ENCODE results near the gene ZBTB20.
A peak's percentile ranks its signal among the peaks of the same experiment; 100 is the strongest.

Gene ZBTB20

DNA sequence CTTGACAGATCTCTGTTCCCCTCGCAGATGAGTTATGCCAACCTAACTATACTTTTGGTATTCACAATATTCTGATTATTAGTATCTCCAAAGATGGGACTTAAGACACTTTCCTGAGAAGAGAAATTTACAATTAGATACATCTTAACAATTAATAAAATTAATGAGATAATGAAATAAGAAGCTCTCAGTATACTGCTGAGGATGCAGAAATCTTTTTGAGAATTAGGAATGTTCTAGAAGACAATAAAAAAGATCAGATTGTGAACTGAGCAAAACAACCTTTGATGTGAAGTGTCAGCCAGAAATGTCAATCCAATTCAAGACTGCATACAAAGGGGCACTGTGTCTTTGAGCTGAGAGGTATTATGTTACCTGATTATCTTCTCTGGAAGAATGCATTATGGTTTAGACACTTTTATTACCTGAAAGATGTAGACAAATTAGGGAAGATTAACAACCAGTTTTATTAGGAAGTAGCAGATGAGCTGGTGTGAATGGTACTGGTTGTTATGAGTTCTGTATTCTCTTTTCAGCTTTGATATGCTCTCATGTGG lies 590.4 kb downstream of the ZBTB20 start:
- no peak for DNase-seq

DNA sequence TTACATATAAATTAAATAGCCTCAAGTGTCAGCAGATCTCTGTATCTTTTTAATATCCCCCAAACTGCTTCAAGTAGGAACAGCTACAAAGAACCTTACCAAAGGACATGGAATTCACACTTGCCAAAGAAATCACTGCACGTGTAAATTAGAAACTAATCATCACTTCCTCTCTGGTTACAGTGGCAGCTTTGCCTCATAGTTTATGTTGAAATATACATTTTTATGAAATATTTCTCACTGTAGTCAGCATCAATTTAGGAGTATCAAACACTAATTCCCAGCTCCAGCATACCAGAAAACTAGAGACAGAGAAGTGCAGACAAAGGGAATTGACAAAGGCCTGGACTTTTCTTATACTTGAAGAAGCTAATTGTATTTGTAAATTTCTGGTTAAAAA lies 592.4 kb downstream of the ZBTB20 start:
- no peak for DNase-seq

DNA sequence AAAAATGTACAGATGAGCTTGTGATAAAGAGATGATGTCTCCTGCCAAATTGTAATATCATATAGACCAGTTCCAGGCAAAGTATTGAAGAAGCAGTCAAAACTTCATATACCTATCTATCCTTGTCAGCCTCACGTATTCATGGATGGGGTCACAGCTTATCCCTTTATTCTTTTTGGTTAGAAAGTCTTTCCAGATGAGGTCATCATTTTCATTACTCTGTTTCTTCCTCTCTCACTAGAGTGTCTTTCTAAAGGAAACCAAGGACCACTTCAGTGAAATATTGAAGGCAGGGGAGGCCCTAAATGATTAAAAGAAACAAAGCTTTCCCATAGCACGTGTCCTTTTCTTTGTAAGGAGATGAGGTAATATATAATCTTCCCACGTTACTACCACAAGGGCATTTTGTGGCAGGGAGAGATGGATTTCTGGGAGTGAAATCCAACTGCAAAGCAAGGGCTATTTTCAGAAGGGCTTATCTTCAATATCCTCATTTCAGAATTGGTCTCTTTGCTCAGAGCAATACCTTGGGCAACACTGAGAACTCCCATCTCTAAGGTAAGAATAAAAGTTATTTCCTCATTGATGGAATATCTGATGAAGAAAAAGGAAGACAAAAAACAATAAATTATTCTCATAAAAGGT lies 593.0 kb downstream of the ZBTB20 start:
- no peak for DNase-seq

DNA sequence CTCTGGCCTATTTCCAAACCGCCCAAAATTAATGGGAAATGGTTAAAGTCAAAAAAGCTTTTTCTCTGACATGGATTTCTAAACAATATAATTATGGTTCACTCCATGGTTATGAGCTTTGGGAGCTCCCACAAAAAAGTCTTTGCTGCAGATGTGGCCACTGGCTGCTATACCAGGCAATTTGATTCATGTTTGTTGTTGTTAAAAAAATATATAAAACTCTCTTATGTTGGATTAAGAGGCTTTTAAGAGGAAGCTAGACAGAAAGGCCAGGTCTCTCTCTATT lies 594.6 kb downstream of the ZBTB20 start:
- no peak for DNase-seq

DNA sequence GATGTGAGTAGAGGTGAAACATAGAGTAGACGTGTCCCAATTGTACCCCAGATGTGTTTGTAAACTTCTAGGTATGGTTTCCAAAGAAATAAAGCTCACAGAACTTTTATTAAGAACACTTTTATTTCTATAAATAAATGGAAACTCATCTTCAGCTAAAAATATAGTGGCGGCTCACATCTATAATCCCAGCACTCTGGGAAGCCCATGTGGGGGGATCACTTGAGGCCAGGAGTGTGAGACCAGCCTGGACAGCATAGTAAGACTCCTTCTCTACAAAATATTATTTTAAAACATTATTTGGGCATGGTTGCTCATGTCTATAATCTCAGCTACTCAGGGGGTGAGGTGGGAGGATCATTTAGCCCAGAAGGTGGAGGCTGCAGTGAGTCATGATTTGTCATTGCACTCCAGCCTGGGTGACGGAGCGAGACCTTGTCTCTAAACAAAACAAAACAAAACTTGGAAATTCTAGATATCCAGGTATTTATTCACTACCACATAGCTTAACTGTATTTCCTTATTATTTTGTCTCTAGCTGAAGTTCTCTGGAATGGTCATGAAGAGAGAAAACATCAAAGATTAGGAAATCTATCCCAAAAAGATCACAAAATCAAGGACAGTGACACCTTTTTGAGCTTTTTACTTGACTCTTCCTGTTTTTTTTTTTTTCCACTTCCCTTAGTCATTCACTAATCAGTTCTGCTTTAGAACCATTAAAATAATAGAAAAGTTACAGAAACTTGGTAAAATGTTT lies 595.1 kb downstream of the ZBTB20 start:
- no peak for DNase-seq

DNA sequence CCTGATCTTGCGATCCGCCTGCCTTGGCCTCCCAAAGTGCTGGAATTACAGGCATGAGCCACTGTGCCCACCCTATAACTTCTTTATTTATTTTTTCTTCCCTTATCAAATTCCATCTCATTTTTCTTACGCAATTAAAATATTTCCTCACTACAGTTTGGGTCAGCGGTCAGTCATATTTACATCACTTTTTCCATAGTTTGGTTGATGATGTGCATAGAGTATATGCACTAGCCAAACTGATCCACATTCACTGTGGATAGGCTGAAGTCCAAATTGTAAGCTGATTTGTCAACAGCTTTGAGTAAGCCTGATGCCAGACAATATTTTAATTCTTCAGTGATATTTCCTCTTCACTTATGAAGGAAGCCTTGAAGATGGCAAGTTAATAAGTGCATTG lies 596.9 kb downstream of the ZBTB20 start:
- no peak for DNase-seq

DNA sequence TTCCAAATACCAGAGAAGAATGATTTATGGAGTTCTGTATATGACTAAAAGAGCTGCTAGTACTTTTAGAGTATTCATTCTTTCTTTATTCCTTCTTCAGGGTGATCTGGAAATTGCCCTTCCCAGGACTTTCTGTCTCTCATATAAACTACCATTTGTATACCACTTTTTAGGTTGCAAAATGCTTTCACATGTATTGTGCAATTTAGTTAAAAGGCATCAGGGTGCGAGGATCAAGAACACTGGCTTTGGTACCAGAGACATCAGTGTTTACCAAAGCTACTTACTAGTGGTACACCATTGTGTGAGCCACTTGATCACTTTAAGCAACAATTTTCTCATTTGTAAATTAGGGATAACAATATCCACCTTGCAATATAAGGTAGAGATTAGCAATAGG lies 601.9 kb downstream of the ZBTB20 start:
- DNase-seq, result no peak

DNA sequence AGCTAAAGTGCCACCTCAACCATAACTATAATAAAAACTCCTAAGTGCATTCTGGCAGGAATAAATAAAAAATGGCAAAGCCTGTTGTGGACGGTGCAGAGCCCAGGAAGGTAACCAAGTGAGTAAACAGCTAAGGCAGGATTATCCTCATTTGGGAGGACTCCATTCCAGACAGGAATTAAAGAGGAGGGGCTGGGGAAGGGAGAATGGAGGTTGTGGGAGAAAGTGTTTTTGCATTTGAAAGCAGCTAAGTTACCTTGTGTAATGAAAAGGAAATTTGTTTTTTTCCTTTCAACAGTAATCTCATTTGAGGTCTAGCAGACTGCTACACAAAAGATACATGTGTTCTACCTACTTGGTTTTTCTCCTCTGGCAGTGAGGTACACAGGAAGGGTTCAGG lies 604.7 kb downstream of the ZBTB20 start:
- DNase-seq, result no peak

DNA sequence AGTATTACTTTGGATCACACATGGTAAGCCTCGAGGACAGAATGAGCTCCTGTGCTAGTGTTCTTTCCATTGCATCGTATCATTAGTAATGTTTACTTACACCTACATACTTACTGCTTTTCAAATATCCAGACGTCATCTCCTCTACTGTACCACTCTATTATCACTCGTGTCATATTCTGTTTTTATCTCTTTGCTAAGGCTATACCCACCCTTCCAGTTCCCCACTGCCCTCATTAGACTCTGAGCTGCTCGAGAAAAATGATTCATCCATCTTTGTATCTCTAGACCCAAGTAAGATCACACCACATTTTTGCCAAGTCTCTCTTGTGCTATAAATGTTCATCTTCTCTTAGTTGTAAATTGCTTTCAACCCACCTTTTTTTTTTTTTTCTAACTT lies 607.6 kb downstream of the ZBTB20 start:
- DNase-seq, result no peak

DNA sequence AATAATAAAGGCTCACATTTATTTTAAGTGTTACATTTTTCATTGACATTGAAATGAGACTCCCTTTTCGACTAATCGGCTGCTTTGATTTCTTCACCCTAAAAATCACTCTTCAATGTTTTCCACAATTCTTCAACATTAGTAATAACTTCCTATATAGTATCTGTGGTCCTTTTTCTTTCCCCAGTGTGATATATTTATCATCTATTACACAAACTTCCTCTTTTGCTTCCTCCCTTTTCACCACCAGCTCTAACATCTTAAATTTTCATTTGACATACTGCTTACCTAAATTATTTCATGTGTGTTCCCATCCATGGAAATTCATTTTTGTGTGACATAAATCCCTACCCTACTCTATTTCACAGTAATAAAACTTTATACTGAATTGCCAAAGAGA lies 608.9 kb downstream of the ZBTB20 start:
- no peak for DNase-seq

DNA sequence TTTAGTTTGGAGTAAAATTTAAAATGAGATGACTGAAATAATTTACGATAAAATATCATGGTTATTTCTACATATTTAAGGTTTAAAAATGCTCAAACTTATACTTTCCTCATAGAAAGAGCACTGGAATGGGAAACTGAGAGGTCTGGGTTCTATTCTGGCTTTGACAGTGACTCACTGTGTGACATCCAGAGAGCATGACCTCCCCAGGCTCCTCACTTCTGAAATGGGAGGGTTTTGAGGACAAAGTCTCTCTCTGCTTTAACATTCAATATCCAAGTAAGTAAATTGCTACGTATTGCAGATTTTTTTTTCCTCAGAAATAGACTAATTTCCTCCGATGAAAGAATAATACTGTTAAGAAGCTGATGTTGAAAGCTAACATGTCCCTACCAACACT lies 618.6 kb downstream of the ZBTB20 start:
- no peak for DNase-seq

DNA sequence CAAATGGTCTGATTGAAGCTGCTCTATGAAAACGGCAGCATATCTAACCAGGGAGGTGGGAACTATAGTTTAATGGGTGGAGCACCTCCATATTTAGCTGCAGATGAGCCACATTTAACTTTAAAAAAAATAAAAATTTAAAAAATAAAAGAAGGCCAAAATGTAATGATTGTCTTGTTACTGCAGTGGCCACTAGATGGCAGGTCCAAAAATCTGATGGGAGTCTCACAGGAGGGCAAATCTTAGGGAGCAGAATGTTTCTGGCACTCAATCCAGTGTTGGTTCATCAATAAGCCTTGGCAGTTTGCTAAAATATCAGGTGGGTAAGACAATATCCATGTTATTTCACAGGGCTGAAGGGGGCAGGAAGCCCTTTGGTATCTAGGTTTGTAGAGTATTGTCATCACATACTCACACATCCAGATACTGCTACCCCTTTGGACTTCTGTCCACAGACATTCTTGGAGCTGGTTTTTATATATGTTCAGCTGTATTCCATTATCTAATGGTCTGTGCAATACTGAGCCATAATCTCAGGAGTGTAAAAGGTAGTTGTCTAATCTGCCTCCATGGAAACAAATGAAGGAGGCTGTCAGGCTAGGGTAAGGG lies 619.9 kb downstream of the ZBTB20 start:
- DNase-seq, result no peak

DNA sequence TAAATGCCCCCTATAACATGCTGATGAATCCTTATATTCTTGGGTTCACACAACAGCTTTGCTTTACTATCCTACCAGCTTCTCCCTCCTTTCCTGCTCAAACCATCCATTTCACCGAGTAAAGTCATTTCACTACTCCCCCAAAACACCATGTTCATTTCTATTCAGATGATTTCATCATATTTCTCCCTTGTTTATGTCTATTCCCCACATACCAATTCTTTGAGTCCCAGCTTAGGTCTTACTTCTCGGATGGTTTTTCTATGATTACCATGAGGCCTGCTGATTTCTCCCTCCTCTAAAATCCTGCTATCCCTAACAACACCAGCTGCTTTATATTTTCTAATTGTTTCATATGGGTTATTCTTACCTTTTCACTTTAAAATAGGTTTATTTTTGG lies 621.8 kb downstream of the ZBTB20 start:
- no peak for DNase-seq

DNA sequence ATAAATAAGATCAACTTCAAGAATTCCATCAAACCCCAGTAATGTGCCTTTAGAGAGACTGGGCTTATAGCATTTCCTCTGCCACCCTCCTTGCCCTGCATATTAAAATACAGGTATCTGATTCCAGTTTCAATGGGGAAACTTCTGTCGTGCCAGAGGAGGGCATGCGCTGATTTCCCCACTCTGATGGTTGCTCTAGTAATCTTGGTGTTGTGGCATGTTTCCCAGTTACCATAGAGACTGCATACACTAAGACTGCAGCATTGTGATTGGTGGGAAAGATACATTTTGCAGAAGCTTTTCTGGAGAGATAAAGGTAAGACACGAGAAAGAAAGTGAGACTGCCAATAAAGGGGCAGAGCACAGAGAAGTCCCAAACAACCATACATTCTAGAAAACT lies 627.7 kb downstream of the ZBTB20 start:
- peak; percentile 44 for DNase-seq

DNA sequence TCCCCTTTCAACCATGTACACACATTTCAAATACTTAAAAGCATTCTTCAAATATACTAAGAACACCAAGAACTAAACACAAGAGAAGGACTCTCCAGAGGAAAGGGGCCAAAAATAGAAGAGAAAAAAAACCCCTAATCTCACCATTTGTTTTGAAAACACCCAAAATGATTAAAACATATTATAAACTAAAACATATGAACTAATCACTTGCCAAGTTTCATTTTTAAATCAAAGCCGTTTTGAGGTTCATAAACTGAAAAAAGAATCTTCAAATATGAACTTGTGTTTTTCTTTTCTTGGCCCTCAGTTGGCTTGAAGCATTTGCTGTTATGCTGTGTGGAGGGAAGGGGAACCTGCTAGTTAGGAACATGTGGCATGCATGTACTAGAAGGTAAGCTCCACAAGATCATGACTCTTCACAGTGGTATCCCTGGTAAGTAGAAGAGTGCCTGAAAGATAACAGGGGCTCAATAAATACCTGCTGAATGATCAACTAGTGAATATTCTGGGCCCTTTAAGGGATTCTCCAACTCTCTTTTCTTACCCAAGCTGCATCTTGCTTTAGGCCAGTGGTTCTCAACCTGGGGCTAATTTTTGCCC lies 628.8 kb downstream of the ZBTB20 start:
- DNase-seq, result no peak

DNA sequence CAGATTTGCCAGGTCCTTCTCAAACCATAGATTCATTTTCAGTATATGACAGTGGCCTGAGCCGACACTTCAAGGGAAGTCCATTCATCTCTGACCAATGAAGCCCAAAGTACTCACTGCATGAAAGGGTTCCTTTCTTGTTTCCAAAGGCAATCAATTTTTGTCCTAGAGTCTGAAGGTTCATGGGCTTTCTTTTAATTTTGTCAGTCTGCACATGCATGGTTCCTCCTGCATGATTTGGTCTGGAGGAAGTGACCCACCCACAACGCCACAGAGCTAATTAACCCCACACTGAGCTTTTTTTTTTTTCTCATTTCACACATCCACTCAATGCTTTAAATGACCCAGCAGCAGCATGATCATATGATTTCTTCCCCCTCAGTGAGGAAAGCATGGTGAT lies 636.9 kb downstream of the ZBTB20 start:
- no peak for DNase-seq

DNA sequence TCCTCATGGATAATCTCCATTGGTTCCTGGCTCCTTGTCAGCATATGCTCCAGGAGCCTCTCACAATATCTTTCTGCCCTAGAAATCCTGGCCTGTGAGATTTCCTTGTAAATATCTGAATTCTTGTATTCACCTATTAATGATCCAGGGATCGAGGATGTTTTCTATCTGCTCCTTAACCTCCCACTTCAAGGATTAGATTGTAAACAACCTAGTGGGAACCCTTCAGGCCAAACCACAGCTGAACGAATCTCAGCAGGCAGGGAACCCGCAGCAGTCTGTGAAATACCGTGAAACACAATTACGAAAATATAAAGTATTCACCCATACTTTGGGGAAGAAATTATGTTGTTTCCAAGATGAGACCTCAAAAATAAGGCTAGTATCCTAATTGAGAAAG lies 637.3 kb downstream of the ZBTB20 start:
- no peak for DNase-seq

DNA sequence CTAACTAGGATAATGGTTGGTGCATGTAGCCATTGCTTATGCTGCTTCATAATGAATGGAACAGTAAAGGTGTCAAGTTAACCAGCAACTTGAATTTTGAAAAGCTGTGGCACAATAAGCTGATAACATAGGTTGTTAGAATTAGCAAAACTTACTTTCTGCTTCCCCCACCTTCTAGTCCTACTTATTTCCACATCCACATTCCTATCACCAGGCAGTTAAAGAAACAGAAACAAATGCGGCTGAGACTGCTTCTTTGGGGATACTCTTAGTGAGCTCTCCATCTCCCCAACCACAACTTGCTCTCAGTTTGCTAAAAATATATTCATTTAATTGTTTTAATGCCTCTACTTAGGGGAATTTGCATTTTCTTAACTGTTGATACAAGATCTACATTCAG lies 638.1 kb downstream of the ZBTB20 start:
- DNase-seq, result no peak

DNA sequence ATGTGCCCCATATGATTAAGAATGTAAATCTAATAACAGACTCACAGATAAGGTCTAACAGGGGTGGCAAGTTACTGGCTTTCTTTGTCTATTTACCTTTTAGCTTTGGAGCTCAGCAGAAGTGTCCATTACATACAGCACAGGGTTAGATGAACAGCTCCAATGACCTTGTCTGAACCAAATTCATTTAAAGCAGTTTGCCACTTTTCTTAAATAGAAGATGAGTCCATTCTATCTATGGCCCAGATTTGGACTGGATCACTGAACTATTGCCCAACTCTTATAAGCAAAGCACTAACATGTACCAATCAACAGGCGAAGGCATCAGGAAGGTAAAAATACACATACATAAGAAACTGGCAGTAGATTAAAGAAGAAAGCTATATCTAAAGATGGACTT lies 638.9 kb downstream of the ZBTB20 start:
- DNase-seq, result no peak

DNA sequence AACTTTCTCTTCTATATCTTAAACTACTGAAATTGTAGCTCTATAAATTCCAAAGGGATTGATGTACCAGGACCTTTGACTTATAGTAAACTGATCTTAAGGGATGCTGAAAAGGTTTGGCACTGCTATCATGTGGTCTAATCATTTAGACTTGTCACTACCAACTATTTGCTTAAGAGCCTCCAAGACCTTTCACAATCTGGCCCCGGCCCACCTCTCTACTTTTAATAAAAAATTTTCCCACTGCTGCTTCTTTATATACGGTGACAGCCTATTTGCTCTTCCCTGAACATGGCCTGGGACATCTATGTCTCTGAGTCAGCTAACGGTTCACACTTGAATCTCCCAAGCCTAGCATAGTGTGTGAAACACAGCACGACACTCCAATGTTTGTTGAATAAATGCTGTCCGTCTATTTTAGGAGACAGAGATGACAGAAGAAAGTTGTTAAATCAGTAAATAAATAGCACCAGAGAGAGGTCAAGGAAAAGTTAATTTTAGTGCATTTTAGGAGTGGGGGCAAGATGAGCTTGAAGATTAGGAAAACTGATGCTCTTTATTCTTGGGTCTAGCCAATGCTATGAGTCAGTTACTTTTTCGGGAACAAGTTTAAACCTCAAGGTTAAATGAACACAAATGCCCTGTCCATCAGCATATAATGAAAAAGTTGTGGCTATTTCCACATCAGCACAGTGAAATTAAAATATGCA lies 640.3 kb downstream of the ZBTB20 start:
- no peak for DNase-seq

DNA sequence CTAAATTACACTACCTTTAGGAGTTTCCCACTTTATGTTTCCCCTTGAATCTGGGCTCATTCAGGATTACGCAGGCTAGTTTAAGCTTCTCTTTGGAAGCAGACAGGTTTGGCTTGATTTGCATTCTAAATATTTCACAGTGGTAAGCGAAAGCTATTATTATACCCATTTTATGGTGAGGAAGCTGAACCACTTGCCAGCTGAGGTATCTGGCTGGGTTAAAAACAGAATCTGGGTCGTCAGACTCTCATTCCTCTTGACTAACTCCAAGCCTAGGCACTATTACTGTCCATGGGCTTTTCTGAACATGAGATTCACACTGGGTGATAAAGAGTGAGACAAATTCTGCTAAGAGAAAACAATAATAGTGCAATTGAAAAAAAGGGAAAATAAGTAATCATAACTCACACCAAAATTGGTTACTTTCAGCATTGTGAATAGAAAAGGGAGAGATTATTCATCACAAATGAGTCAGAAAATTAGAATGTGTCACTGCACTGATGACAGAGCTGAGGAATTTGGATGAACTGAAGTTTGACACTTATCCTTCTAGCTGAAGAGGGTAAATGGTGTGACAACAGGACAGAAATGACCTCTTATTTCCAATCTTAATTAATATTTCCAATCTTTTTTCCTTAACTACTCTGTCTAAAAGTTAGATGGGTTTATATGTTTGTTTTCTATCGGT lies 642.0 kb downstream of the ZBTB20 start:
- DNase-seq, result no peak

DNA sequence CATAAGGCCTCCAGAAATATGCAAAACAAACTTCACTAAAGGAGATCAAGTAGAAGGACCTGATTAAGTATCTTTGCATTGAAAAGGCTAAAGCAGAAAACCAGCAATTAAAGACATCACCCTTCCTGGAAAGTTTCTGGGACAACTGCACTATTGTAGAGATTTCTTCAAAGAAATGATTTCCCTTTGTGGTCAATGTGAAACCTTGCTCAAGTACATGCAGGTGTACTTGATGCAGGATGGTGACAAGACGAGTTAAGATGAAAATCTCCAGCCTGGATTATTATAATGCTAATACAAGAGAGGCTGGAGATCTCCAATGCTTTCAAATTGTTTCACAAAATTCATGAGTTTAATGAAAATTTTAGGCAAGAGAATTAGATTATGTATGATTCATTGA lies 644.9 kb downstream of the ZBTB20 start:
- no peak for DNase-seq

DNA sequence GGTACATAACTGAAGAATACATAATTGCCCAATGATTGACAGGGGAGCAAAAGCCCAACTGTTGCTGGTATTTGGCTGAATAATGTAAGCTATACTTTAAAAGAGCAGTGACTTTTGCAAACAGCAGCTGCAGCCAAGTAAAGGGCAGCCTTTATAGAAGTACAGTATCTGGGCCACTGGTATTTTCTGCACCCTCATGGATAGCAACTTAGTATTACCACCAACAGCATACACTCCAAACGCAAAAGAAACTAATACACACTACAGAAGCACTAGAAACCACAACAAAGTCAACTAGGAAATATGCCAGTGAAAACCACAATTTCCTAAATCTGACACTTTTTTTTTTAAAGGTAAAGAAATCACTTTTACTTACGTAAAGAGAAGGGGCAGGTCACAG lies 647.1 kb downstream of the ZBTB20 start:
- no peak for DNase-seq

Data from NCI-H1436 (cell line).